ENCODE results near the gene C4orf50. TPM values are rescaled to one million over a fixed set of nuclear protein-coding genes. Genes with fewer than 3 reads are reported as not detected.

C4orf50 gene
- total and polyA plus RNA-seq, 2 of the 8 experiments (the other 6 are each of a cell fraction or from before 2014, with no cell fraction given) = 0.08 to 0.22 TPM

- no peak for TF ChIP-seq CHD7 (IDR thresholded peaks at IDR 0.05; ENCODE audit: insufficient replicate concordance, low read length)
- TF ChIP-seq GABPA (IDR thresholded peaks at IDR 0.05; ENCODE audit: borderline replicate concordance, insufficient read depth, low read length) = no peak
- no peak for TF ChIP-seq NANOG (IDR thresholded peaks at IDR 0.05; ENCODE audit: insufficient read depth, low read depth, low read length, poor library complexity, severe bottlenecking)
- TF ChIP-seq HDAC2 (IDR thresholded peaks at IDR 0.05; ENCODE audit: borderline replicate concordance in 1 of 2, low read depth in 2 of 2, low read length in 2 of 2) = no peak
- TF ChIP-seq BACH1 (IDR thresholded peaks at IDR 0.05; ENCODE audit: low read length) = no peak
- no peak for TF ChIP-seq EP300 (IDR thresholded peaks at IDR 0.05; ENCODE audit: borderline replicate concordance in 1 of 2, low read depth in 2 of 2, low read length in 2 of 2)
- TF ChIP-seq SIN3A (conservative IDR thresholded peaks at IDR 0.05 in 1 of 2, IDR thresholded peaks at IDR 0.05 in 1 of 2; ENCODE audit: low read depth in 1 of 2, low read length in 2 of 2) = no peak
- no peak for TF ChIP-seq RXRA (IDR thresholded peaks at IDR 0.05; ENCODE audit: insufficient read depth, low read depth, low read length)
- TF ChIP-seq BRCA1 (IDR thresholded peaks at IDR 0.05; ENCODE audit: low read depth, low read length) = no peak
- TF ChIP-seq PHF8 (conservative IDR thresholded peaks at IDR 0.05; ENCODE audit: low read depth, low read length) = no peak
- no peak for TF ChIP-seq KDM5A (IDR thresholded peaks at IDR 0.05; ENCODE audit: low read length)
Observed at GRCh38 chr4:6065166-6065565, 46.9 kb upstream of the C4orf50 start (continued).

Measured in H1 (cell line).